Inferior parietal cortex (tissue), 1 donor: ENCODE results near the gene PHLPP1.

Source experiments
- DNase-seq: peaks from one replicate; pipeline ENCODE4 v3.0.0-alpha.2; 2016; ENCODE audit errors: extremely low spot score

Gene PHLPP1

GRCh38 chr18:62979900-62980299 lies 264.6 kb downstream of the PHLPP1 start:
- DNase-seq: no peak

GRCh38 chr18:62981566-62981965 lies 266.2 kb downstream of the PHLPP1 start:
- DNase-seq: no peak

GRCh38 chr18:62982600-62983251 lies 267.4 kb downstream of the PHLPP1 start:
- peak; percentile 89 for DNase-seq

GRCh38 chr18:62984656-62985315 lies 269.4 kb downstream of the PHLPP1 start:
- no peak for DNase-seq

- DNase-seq: no peak
These were observed 271.1 kb downstream of the PHLPP1 start for GRCh38 chr18:62986490-62986889.

- DNase-seq: no peak
These were observed 271.9 kb downstream of the PHLPP1 start for GRCh38 chr18:62987055-62987830.

- no peak for DNase-seq
These were observed 272.5 kb downstream of the PHLPP1 start for GRCh38 chr18:62987859-62988258.

- no peak for DNase-seq
These were observed 273.1 kb downstream of the PHLPP1 start for GRCh38 chr18:62988471-62988870.

- DNase-seq: no peak
These were observed 273.9 kb downstream of the PHLPP1 start for GRCh38 chr18:62989195-62989594.

GRCh38 chr18:62990653-62991052 lies 275.3 kb downstream of the PHLPP1 start:
- no peak for DNase-seq

GRCh38 chr18:62991389-62991788 lies 276.0 kb downstream of the PHLPP1 start:
- no peak for DNase-seq

- no peak for DNase-seq
These were observed 276.6 kb downstream of the PHLPP1 start for GRCh38 chr18:62991959-62992358.

- no peak for DNase-seq
These were observed 277.6 kb downstream of the PHLPP1 start for GRCh38 chr18:62992877-62993365.

- no peak for DNase-seq
These were observed 281.2 kb downstream of the PHLPP1 start for GRCh38 chr18:62996566-62996965.

- no peak for DNase-seq
These were observed 281.7 kb downstream of the PHLPP1 start for GRCh38 chr18:62997076-62997475.

- no peak for DNase-seq
These were observed 283.1 kb downstream of the PHLPP1 start for GRCh38 chr18:62998443-62998842.

GRCh38 chr18:62999392-62999791 lies 284.1 kb downstream of the PHLPP1 start:
- DNase-seq: no peak

- DNase-seq: no peak
These were observed 284.6 kb downstream of the PHLPP1 start for GRCh38 chr18:62999921-63000320.

GRCh38 chr18:63000839-63001238 lies 285.5 kb downstream of the PHLPP1 start:
- DNase-seq: no peak

- DNase-seq: no peak
These were observed 286.5 kb downstream of the PHLPP1 start for GRCh38 chr18:63001861-63002260.

- no peak for DNase-seq
These were observed 287.0 kb downstream of the PHLPP1 start for GRCh38 chr18:63002305-63002704.

- DNase-seq: no peak
These were observed 287.6 kb downstream of the PHLPP1 start for GRCh38 chr18:63002803-63003445.
